Glomerular visceral epithelial cell (primary cell): ENCODE measurements around the gene HSF2BP.
"Not testable (repeated sequence)": the region's sequence is repeated elsewhere in the genome, so short reads cannot be mapped to it uniquely, and the experiment has no call there.

Experiments used
- DNase-seq: peaks from one replicate; pipeline ENCODE4 v3.0.0-alpha.2; 2016; ENCODE audit errors: extremely low spot score

The HSF2BP gene

DNA sequence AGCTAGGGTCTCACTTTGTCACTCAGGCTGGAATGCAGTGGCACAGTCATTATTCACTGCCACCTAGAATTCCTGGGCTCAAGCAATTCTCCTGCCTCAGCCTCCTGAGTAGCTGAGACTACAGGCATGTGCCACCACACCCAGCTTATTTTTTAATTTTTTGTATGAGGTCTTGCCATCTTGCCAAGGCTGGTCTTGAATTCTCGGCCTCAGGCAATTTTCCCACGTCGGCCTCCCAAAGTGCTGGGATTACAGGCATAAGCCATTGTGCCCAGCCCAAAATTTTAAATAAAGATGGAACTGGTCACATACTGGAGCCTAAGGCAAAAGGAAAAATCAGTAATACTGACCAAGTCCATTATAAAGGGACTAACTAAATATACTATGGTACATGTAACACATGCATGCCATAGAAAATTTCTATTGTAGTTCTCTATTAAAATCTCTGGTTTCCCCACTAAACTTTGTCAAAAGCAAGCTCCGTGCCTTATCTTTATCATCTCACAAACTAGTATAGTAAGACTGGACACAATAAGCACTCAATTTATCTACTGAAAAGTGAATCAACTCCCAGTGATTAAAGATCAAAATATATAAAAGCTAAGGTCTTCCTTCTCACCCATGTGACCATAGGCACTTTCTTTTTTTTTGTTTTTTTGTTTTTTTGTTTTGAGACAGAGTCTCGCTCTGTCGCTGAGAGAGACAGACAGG, 61.6 kb downstream of the HSF2BP start:
- DNase-seq: no peak

GRCh38 chr21:43597052-43597451, 62.2 kb downstream of the HSF2BP start:
- DNase-seq: peak; percentile 85

- no peak for DNase-seq
Measured at GRCh38 chr21:43596616-43597015, 62.7 kb downstream of the HSF2BP start.

- not testable (repeated sequence) for DNase-seq
Measured at GRCh38 chr21:43595769-43596168, 63.5 kb downstream of the HSF2BP start.

GRCh38 chr21:43593078-43593477, 66.2 kb downstream of the HSF2BP start:
- no peak for DNase-seq

DNA sequence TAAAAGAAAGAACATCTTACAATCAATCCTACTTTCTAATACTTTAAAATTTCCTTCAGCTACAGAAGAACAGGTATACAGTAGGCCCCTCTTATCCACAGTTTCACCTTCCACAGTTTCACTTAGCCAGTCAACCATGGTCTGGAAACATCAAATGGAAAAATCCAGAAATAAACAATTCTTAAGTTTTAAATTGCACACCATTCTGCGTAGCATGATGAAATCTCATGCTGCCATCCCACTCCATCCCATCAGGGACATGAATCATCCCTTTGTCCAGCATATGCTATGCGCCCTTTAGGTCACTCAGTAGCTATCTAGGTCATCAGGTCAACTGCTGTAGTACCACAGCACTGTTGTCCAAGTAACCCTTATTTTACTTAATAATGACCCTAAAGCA, 67.7 kb downstream of the HSF2BP start:
- DNase-seq: no peak

- no peak for DNase-seq
Measured at GRCh38 chr21:43590194-43590593, 69.1 kb downstream of the HSF2BP start.

- DNase-seq: no peak
Measured at GRCh38 chr21:43588957-43589356, 70.3 kb downstream of the HSF2BP start.

- DNase-seq: peak; percentile 99
Measured at GRCh38 chr21:43585924-43586413, 73.3 kb downstream of the HSF2BP start.

DNA sequence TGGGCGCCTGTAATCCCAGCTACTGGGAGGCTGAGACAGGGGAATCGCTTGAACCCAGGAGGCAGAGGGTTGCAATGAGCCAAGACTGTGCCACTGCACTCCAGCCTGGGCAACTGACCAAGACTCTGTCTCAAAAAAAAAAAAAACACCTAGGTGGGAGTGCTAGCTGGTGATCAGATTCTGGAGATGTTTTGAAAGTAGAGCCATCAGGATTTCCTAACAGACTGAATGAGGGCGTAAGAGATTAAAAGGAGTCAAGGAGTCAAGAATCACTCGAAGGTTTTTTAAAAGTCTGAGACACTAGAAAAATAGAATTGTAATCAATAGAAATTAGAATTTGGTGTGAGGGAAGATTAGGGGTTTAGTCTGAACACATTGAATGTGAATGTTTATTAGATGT, 73.8 kb downstream of the HSF2BP start:
- DNase-seq: no peak

- DNase-seq: no peak
Measured at GRCh38 chr21:43581453-43581852, 77.8 kb downstream of the HSF2BP start.

GRCh38 chr21:43578677-43579303, 80.5 kb downstream of the HSF2BP start:
- no peak for DNase-seq

GRCh38 chr21:43575473-43575844, 83.8 kb downstream of the HSF2BP start:
- DNase-seq: no peak

DNA sequence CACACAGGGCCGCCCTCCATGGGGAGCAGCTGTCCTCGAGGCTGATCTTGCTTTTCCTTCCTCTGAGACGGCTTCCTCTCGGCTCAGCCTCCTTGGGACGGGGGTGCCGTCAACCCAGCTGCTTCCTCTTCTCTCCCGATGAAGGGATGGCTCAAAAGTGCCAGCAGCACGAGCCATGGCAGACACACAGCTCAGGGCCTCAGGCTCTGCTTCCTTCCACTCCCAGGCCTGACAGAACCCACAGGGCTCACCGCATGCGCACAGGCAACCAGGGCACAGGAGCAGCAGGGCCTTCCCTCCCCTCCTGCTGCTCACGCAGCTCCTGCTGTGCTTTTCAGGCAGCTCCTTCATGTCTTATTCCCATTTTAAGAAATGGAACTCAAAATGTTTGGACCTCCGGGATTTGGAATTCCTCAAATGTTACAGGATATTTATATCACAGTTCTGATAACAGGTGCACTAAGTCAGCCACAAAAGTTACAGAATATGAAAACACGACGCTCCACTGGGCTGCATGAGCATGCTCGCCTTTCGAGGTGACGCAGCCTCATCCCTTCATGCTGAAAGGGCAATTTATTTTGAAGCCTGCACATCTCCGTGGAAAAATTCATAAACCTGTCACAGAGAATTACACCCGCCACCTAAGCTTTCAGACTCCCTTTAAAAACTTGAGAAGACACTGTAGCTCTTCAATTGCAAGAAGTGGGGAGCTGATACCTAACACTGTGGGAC, 84.4 kb downstream of the HSF2BP start:
- DNase-seq: no peak

GRCh38 chr21:43573921-43574320, 85.4 kb downstream of the HSF2BP start:
- no peak for DNase-seq

DNA sequence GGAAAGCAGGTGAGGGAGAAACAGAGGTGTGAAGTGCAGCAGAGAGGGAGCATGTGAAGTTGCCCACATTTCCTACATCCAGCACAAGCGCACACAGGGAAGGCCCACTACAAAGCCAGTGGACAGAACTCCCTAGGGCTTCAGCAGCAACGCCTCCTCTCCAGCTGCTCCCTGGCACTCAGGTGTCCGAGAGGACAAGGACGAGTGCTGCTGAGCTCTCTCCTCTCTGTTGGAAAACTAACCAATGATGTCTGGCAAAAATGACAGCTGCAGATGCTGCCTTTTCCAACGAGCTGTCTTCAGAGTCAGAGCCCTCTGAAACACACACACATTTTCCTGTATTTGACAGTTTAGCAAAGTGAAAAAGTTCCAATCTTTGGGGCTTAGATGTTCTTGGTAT, 86.8 kb downstream of the HSF2BP start:
- DNase-seq: no peak

DNA sequence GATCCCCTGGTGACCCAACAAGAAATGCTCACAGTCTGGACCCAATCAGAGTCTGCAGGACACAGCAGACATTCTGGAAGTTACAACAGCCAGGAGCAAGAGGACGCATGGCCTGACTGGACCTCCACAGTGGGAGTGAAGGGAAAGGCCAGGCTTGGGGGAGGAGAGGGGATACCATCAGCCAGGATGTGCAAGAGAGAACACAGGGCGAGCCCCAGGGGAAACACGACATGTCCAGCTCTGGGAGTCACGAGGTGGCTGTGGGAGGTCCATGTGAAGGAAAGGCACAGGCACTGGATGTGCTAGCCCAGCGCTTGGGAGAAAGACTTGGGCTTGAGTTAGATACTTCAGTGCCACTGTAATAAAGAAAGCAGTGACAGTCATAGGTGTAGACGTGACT, 87.3 kb downstream of the HSF2BP start:
- DNase-seq: no peak

DNA sequence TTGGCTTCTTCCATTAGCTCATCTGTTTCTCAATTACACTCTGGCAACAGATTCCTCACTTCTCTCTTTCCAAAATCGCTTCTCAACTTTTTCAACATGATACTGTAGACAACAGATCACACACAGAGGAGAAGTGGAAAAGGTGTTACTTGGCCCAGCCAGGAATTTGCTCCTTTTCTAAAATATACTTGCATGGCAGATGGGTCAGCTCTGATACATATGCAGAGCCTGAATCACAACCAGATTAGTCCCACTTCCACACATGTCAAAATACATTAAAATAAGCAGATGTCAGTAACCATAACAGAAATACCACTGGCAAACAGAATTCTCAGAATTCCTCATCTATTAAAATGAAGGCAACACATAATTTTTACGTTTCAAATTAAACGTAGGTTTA, 89.1 kb downstream of the HSF2BP start:
- not testable (repeated sequence) for DNase-seq

DNA sequence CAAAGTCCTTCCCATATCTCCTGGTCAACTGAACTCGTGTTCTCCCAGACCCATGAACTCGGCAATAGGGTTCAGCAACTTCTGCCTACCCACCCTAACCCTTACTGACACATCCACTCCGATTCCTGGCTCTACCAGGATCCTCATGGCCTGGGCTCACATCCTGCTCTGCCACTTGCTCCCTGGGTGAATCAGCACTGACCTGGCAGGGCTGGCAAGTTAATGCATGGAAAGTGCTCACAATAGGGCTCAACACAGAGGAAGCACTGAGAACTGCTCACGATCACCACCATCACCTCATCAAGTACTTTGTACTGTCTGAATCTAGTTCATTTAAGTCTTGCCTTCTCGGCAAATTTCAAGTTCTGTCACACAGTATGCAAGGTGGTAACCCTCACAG, 96.8 kb downstream of the HSF2BP start:
- DNase-seq: not testable (repeated sequence)

- not testable (repeated sequence) for DNase-seq
Measured at GRCh38 chr21:43540561-43540960, 118.7 kb downstream of the HSF2BP start.

DNA sequence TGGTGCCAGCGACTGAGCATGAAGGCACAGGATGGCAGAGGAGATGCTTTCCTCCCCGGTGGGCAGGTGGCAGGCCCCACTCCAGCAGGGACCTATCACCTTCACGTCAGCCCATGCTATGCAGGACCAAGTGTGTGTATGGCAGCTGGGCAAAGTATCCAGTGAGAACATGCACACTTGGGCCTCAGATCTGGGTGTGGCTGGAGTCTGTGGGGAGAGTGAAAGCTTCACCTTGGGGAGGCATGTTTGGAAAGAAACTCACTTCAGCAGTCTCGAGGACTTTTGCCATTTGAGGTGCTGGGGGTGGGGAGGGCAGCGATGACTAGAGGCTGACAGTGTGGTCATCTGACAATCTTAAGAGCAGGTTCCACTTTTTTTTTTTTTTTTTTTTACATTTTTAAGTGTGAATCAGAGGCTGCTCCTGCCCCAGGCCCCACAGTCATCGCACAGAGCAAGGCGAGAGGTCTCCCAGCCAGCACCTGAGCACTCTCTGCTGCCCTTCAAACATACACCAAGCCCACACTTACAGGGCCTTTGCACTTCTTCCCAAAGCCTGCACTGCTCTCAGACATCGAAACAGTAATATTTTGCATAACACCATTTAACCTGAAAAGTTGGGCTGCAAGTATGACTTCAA, 136.7 kb downstream of the HSF2BP start:
- DNase-seq: not testable (repeated sequence)

- not testable (repeated sequence) for DNase-seq
Measured at GRCh38 chr21:43517701-43518100, 141.6 kb downstream of the HSF2BP start.
